NCI-H345 treated with DMSO at 0.1 percent for 48 hours (cell line): ENCODE measurements around the gene TRPM3.

Experiments used
- DNase-seq: peaks from one replicate; lab custom pipeline; 2025; ENCODE audit not compliant: unreplicated experiment; lab: John Stamatoyannopoulos, UW

The TRPM3 gene

DNA sequence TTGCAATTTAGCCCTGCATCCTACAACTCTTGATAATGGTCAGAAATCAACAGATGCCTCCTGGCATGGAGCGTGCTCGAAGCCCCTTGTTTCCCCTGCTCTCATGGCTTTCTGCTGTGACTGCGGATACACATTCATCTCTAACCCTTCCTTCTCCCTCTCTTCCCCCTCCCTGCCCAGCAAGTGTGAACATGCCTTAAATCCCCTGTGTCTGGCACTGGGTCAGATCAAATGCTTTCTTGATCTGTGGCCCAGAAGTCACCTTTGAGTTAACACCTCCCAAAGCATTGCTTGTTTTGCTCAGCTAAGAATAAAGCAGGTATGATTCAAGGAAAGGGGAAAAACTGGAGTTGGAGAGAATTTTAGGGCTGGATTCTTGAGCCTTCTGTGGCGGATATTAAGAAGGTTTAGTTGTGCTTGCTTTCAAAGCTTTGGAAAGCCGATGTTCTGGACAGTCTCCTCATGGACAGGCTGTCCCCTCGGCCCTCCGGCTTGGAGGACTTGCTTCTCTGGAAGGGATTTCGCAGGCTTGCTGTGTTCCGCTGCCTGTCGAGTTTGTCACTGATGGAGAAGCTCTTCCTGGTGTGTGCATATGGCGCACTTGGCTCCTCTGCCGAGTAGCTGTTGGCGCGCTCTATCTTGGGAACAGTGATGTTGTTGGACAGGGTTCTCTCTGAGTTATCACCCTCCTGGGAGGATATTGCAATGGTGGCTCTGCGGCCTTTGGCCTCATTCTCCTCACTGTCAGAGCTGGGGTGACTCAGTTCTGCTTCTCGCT lies 585.7 kb downstream of the TRPM3 start:
- DNase-seq = no peak

DNA sequence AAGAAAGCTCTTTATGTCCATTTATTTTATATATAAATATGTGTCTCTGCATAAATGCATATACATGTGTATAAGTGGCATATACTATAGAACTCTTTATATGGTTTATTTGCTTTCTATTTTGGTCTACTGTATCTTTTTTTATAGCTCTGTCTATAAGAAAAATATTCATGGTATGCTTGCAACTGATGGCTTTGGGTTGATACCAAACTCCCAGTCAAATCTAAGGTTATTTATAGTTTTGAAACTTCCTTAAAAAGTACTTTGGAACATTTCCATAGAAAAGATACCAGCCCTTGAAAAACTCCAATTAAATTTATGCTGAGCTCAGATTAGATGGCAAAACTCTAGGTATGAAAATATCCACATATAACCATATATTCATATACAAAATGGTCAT lies 587.0 kb downstream of the TRPM3 start:
- DNase-seq = no peak

DNA sequence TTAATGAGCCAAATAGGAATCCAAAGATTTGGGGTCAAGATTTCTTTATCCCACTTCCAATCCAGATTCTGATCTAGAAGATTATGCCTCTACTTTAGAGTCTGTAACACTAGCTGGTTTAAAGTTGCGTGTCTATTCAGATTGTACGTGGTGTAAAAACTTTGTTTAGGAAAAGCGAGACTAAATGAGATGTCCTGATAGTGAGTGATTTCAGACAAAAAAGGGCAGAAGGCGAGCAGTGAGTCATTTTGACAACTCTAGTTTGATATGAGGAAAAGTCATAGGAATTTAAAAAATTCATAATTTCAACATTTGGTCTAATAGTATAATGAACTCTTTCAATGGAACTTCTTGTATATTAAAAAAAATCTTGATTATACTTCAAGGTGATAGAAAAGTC lies 587.4 kb downstream of the TRPM3 start:
- no peak for DNase-seq

DNA sequence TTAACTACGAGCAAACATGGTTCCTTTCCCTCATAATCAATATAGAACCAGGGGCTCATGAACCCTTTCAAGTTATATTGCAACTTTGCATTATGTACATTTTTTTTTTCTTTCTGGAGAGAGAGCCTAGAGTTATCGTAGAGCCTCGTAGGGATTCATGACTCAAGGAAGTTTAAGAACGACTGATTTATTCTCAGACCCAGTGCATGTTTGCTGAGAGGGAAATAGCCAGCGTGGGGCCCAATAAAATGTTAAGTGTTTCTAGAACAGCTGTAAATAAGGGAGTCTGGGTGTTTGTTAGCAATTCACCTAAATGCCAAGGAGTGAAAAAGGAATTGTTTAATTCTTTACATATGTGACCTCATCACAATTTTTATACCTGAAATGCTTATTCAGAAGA lies 587.9 kb downstream of the TRPM3 start:
- no peak for DNase-seq

DNA sequence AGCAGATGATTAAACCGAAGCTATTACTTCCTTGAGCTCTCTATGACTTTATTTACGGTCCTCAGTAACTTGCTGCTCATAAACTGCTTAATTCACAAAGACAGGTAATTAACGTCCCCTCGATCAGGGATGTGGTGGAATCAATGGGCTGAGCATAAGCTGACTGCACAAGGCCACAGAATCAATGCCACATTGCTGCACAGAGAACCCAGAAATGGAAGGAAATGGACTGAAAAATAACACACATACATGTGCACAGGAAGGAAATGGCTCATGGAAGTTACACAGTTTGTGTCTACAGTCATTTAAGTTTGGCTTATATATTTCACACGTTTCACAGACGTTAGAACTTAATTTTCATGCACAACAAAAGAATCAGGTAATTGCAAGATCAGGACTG lies 588.7 kb downstream of the TRPM3 start:
- no peak for DNase-seq

DNA sequence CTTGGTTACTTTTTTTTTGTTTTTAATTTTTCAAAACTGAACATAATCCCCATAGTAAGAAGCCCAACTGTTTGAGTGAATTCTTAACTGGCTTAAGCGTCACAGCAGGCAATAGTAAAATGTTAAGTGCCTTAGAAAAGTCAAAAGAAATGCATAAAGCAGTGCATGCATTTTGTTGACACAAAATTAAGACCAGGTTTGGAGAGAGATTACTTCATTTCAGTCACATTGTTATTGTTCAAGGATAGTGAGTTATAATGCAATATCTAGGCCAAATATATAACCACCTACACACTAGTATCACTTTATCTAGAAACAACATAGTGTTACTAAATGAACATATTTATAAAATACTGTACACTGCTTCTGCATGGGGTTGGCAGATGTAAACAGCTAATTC lies 590.1 kb downstream of the TRPM3 start:
- DNase-seq = no peak

DNA sequence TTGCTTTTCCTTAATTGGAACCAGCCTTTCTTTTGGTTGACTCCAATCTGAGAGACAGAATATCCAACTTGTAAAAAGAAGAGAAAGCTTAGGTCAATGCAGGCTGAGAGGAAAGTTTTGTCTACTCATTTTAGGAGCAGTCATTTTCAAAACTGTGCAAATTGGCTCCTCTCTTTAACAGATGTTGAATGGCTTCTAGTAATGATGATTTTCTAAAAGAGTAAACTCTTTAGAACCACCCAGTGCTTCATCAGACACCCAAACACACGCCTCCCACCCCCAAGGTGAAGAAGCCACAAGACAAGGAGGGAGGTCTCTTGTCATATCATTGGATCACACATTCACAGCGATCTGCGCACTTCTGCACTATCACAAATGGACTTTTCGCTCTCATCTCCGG lies 590.7 kb downstream of the TRPM3 start:
- no peak for DNase-seq

DNA sequence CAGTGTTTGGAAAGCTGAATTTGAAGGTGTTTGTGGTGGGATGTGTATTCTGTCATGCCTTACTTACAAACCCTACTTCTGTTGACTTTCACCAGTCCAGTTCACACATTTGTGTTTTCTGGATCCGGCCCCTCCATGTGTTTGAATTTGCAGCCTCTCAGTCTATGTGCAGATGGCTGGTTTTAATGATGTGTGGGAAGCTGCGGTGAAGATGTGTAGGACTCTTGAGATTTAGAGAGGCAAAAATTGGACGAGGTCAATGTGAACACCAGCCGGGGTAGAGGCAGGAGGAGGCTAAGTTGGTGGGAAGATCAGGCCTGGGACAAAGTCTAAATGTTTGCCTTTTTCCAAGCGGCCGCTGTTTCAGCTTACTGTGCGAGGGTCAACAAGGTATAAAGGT lies 591.6 kb downstream of the TRPM3 start:
- no peak for DNase-seq

DNA sequence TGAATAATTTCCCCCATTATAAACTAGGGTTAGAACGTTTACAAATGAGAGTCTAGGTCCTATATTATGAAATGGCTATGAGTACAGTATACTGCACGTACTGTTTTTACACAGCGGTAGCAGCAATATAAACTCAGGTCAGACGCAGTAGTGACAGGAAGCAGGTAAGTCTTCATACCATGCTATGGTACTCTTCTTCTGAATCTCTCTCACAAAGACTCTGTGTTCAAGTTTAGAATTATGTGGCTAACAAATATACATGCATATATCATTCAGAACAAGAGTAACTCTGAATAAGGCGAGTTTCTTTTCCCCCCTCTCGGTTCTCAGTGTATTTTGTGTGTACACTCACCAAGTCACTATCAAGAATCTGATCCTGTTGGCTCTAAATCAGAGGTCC lies 592.0 kb downstream of the TRPM3 start:
- DNase-seq = no peak

DNA sequence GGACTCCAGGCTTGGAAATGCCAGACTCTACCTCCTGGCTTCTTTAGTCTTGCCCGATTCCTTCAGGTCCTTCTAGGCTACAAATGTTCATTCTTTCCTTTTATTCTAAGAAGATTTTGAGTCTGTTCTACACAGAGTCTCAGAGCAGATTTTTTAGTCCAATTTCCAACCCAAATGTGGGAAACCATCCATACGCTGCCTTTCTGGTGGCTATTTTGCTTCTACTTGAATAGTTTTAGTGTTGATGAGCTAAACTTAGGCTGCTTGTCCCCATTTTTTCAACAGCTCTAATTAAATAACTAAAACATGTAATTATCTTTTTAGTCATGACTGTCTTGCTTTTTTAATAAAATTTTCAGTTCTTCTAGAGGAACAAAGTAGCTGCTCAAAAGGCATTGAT lies 594.5 kb downstream of the TRPM3 start:
- no peak for DNase-seq

DNA sequence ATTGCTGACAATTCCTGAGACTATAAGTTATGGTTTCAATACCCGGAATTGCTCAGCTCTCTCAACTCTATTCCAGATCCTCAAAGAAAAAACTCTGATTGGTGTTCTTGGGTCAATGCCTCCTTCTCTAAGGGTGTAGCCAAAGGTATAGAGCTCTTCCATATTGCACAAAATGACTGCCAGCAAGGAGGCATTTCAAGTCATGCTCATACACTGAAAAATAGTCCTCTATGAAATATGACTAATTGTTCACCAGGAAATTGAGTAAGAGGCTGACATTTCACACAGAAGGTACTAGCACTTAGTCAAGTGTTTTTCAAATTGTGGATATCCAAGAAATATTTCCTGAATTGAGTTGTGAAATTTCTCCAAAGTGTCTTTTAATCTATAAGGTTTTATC lies 595.9 kb downstream of the TRPM3 start:
- DNase-seq = no peak

DNA sequence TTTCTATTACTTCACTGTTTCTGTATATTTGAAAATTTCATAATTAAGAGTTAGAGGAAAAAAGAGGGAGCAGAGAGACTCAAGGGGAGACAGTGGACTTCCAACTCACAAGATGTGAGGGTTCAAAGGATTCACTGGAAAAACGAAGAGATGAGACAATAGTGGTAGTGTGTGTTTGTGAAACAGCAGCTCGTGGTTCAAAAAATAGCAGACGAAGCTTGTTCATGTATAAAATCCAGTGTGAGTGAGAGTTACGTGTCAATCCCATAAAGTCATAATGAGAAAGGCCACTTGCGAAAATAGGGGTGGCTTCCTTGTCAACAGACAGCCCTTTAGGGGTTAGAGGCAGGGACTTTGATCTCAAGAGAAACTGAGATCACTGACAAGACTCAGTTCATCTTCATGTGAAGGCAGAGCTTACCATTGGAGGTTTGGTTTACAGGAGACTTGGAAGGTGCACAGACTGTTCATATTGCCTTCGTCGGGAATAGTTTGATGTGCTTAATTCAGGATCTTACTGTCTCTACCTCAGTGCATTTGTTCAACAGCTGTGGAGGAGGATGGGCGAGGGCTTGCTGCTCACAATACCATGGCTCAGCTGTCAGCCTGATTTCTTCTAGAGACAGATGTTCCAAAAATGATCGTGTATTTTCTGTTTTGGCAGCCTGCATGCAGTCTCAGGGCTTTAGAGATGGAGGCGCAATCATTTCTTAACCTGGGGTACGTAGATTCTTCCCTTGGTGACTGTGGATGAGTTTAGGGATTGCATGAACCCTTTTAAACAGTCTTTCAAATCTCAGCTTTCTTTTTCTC lies 601.3 kb downstream of the TRPM3 start:
- DNase-seq = no peak

DNA sequence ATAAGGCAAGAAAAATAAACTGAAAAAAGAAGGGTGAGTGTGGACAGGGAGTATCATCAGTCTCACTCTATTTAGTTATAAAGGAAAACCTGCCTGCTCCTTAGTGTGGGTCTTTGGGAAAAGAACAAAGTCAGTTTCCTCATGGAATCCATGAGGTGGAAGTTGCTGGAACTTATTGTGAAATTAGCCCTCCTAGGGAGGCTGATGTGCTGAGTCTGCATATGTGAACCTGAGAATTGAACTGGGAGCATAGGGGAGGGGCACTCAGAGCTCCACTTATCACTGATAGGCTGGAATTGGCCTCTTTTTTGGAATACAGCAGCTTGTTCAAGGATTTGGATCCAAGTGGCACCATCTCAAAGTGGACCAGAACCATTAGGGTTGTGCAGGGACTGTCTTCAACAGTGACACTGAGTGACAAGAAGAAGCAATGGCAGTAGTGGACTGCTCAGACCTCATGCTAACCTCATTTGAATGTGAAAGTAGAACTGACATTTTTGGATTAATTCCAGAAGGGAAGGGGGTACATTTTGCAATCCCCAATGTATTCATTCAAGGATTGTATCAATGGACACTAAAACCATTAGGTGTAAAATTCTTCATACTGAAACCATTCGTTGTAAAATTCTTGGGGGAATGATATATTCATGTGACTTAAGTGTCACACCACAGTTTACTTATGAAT lies 603.4 kb downstream of the TRPM3 start:
- no peak for DNase-seq

DNA sequence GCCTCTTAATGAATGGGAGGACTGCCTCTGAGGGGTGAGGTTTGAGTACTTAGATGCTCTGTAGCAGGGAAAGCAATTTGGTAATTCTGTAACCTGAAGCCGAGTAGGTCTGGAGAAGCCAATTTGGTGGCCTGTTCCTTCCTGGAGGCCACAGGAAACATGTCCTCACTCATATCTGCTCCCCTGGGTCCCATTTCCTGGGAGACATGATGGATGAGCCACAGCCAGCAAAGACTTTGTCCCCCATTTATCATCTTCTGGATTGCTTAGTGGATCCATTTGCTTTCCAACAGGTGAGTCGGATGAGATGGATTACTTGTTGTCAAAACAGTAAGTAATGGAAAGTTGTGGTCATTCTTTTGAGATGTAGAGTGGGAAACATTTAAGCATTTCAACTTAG lies 607.1 kb downstream of the TRPM3 start:
- no peak for DNase-seq

DNA sequence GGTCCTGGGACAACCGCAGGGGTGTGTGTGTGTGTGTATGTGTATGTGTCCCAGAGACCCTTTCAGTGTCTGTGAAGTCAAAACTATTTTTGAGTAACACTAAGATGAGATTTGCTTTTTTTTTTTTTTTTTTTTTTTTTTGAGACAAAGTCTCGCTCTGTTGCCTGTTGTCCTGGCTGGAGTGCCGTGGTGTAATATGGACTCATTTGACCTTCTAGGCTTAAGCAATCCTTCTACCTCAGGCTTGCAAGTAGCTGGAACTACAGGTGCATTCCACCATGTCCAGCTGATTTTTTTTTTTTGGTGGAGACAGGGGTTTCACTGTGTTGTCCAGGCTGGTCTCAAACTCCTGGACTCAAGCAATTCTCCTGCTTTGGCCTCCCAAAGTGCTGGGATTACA lies 609.6 kb downstream of the TRPM3 start:
- no peak for DNase-seq

DNA sequence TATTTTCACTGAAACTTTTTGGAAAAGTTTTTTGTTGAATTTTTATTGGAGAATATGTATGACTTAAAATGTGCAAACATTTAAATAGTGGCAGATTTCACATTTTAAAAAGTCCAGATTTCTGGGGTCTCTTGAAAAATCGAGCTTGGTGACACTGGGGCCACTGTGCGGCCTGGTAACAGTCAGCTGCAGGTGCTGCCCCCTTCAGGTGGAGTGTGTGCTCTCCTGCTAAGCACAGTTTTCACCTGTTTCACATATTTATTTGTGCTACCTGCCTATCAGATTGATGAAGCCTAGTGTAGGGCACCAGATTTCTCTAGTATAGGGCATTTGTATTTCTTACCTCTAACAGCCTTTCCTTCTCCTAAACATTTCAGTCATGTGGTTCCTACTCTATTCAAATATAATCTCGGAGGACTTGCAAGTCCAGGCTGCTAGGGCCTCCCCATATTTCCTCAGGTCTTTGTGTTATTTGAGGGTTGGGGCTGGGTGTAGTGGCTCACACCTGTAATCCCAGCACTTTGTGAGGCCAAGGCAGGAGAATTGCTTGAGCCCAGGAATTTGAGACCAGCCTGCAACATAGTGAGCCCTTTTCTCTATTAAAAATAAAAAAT lies 611.2 kb downstream of the TRPM3 start:
- DNase-seq = no peak

DNA sequence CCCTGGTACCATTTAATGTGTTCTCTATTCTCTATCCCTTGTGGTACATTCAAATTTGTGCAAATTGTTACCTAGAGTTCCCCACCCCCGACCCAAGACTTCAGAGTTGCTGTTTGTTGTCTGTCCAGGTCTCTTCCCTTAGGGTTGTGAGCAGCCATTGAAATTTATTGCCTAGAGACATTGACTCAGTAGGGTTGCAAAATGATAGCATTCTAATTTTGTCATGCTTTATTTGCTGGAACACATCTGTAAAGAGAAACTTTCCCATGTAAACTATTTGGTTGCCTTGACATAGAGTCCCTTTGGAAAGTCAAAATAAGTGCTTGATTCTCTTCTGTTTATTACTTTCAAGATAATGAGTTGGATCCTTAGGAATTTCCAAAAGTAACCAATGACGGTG lies 615.3 kb downstream of the TRPM3 start:
- no peak for DNase-seq

DNA sequence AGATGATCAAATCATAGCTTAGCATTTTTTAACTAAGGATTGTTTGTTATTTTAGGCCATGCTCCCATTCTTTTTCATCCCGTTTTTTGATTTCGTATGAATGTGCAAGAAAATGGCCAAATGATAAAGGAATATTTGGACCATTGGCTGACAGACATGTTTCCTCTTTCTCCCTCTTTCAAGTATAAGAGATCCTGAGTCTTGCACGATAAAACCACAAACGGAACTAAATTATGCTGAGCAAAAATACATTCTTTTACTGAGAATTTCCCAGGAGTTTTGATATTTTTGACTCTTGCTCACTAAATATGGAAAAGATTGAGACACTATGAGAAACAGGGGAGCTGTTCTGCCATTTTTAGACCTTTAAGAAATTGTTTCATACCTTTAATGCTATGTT lies 616.6 kb downstream of the TRPM3 start:
- no peak for DNase-seq

DNA sequence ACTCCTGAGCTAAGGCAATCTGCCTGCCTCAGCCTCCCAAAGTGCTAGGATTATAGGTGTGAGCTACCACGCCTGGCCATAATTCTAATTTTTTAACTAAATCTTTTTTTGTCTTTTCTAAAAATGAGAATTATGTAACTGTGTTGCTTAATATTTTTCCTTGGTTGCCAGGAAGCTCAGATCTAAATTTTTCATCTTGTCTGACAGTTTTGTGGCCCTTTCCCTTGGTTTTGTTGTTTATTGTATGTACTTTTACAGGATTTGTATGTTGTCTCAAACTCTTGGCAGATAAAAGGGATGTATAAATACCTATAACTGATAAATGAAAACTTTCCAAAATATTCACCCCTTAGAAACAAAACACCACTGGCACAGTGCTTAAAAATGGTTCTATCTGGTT lies 618.7 kb downstream of the TRPM3 start:
- DNase-seq = no peak

DNA sequence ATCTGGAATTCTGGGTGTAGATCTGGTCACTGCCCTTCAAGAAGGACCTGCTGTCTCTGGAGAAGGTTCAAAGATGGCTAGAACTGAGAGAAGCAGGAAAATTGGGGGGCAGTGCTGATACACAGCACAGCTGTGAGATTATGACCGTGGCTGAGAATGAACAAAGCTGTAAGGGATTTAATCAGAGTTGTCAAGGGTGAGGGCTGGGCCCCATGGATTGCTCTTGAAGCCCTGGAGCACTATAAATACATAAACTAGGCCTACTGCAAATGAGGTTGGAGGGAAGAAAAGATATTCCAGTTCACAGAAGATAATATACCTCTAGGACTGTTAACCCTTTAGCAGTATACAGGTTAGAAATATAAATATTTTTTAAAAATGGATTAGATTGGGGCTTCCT lies 620.6 kb downstream of the TRPM3 start:
- no peak for DNase-seq

DNA sequence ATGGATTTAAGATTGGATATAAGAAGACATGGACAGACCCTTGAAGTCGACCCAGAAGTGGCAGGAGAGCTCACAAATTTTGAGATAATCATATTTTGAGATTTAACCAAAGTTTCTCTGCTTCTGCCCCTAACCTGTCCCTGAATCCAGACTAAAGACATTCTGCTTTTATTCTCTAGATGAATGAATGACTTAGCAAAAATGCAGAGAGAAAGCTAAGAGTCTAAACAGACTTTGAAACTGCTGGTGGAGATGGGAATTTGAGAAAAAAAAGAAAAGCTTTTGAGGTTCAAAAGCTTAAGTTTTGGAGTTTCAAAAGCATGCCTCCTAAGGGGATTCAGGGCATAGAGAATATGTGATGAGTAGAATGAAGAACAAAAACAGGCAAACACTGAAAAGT lies 621.8 kb downstream of the TRPM3 start:
- DNase-seq = no peak

DNA sequence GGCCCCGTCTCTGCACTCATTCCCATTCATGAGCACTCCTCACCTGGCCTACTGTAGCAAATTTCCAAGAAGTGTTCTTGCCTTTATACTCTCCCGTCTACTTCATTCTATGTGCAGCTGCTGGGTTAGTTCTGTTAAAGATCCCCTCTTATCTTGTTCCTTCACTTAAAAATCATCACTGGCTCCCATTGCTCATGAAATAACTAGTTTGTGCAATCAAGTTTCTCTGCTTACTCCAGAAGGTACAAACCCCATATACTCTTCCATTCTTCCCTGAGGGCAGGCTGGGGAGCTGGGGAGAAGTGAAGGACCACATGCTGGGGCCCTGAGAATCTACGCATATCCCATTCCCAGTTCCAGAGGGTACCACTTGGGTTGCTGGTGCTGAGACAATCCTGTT lies 622.6 kb downstream of the TRPM3 start:
- no peak for DNase-seq
